NCI-H526 treated with DMSO at 0.1 percent for 48 hours (cell line): ENCODE data around the gene ZNF778.
"Not testable (repeated sequence)": the region's sequence is repeated elsewhere in the genome, so short reads cannot be mapped to it uniquely, and the experiment has no call there.

Experiments
- DNase-seq: peaks from one replicate; lab custom pipeline; 2025; lab: John Stamatoyannopoulos, UW

The ZNF778 gene

GRCh38 chr16:89183463-89183862 is 34.0 kb upstream of the ZNF778 start:
- no peak for DNase-seq

GRCh38 chr16:89183975-89184676 is 33.4 kb upstream of the ZNF778 start:
- DNase-seq, result peak; percentile 12

GRCh38 chr16:89184677-89184932 is 32.9 kb upstream of the ZNF778 start:
- no peak for DNase-seq

- DNase-seq, result no peak
Observed at GRCh38 chr16:89184933-89185794, 32.3 kb upstream of the ZNF778 start.

- not testable (repeated sequence) for DNase-seq
Observed at GRCh38 chr16:89185887-89186592, 31.5 kb upstream of the ZNF778 start.

GRCh38 chr16:89186593-89187031 is 30.9 kb upstream of the ZNF778 start:
- not testable (repeated sequence) for DNase-seq

- no peak for DNase-seq
Observed at GRCh38 chr16:89187032-89187769, 30.3 kb upstream of the ZNF778 start.

- no peak for DNase-seq
Observed at GRCh38 chr16:89187770-89188392, 29.6 kb upstream of the ZNF778 start.

GRCh38 chr16:89188471-89189357 is 28.8 kb upstream of the ZNF778 start:
- not testable (repeated sequence) for DNase-seq

GRCh38 chr16:89189358-89190025 is 28.0 kb upstream of the ZNF778 start:
- no peak for DNase-seq

- no peak for DNase-seq
Observed at GRCh38 chr16:89190150-89190958, 27.1 kb upstream of the ZNF778 start.

GRCh38 chr16:89191033-89191900 is 26.2 kb upstream of the ZNF778 start:
- DNase-seq, result no peak

- DNase-seq, result no peak
Observed at GRCh38 chr16:89191901-89192185, 25.7 kb upstream of the ZNF778 start.

- peak; percentile 45 for DNase-seq
Observed at GRCh38 chr16:89192186-89192955, 25.1 kb upstream of the ZNF778 start.

- DNase-seq, result no peak
Observed at GRCh38 chr16:89192956-89193575, 24.4 kb upstream of the ZNF778 start.

GRCh38 chr16:89193576-89194293 is 23.8 kb upstream of the ZNF778 start:
- DNase-seq, result no peak
